Measurements from ENCODE around the gene NOTCH2NLA.
"Not testable (repeated sequence)": the region's sequence is repeated elsewhere in the genome, so short reads cannot be mapped to it uniquely, and the experiment has no call there.

DNA sequence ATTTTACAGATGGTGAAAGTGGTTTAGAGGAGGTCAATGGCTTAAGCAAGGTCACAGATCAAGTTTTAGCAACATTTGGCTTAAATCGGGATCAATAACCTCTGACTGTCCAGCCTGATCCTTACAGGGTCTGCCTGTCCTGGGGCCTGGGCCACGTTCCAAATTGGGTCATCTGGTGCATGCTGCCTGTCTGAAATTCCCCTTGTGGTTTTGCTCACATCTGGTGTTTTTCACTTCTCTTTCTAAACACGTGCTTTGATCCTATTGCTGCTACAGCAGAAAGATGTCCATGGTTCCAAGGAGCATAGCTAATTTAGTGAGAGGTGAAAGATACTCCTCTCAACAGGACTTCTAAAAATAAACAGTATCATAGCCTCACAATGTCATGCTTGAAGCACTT is 49.5 kb upstream of the NOTCH2NLA start:
- not testable (repeated sequence) for TF ChIP-seq POLR2AphosphoS5, POLR2A (IDR thresholded peaks at IDR 0.05)
- TF ChIP-seq, protein P1, sequence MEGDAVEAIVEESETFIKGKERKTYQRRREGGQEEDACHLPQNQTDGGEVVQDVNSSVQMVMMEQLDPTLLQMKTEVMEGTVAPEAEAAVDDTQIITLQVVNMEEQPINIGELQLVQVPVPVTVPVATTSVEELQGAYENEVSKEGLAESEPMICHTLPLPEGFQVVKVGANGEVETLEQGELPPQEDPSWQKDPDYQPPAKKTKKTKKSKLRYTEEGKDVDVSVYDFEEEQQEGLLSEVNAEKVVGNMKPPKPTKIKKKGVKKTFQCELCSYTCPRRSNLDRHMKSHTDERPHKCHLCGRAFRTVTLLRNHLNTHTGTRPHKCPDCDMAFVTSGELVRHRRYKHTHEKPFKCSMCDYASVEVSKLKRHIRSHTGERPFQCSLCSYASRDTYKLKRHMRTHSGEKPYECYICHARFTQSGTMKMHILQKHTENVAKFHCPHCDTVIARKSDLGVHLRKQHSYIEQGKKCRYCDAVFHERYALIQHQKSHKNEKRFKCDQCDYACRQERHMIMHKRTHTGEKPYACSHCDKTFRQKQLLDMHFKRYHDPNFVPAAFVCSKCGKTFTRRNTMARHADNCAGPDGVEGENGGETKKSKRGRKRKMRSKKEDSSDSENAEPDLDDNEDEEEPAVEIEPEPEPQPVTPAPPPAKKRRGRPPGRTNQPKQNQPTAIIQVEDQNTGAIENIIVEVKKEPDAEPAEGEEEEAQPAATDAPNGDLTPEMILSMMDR (IDR thresholded peaks at IDR 0.05), result not testable (repeated sequence)
